T-helper 2 cell (primary cell): ENCODE measurements around the gene SLC17A8.
A peak's percentile ranks its signal among the peaks of the same experiment; 100 is the strongest.
"Not testable (repeated sequence)": the region's sequence is repeated elsewhere in the genome, so short reads cannot be mapped to it uniquely, and the experiment has no call there.

Source experiments
- DNase-seq, 5 experiments: peaks; one replicate each; pipeline versions ENCODE4 v3.0.0 to v3.0.0-alpha.2; 2012 to 2022
- total RNA-seq, 2 donors: gene quantifications; one replicate each; lab custom pipeline; 2026; lab: John Stamatoyannopoulos, UW

Gene SLC17A8
- 0 reads per million in 2 donors for total RNA-seq

DNA sequence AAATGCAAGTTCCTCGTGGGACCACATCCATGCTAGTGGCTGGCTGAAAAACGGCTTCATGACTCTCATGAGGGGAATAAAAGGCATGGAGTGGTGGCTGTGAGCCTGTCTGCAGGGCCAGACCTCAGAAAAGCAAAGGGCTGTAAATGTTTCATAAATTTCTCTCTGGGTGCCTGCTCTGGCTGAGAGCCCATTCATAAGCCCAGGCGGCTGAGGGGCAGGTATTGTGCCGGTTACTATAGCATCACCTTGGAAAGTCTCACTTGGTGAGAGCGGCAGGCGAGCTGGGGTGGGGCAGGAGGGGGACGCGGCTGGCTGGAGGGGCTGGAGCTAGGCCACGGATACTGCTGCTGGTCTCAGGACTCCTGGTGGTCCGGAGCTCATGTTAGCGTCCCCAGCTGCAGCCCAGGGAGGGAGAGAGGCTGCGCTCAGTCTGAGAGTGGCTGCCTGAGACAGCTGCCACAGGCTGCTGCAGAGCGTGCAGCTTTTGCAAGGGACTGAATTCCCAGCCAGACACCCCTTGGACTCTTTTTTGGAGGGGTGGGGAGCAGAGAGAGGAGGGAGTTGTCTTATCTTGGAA, at the start of gene SLC17A8:
TSS of gene SLC17A8 (plus strand) at position 431 of the 580 bp plus-strand sequence. CDS start 318 bp downstream, outside the sequence.
- DNase-seq, result no peak

GRCh38 chr12:100308138-100308537, 48.7 kb upstream of the SLC17A8 start:
- DNase-seq, result not testable (repeated sequence)

GRCh38 chr12:100311317-100311716, 45.6 kb upstream of the SLC17A8 start:
- no peak for DNase-seq

DNA sequence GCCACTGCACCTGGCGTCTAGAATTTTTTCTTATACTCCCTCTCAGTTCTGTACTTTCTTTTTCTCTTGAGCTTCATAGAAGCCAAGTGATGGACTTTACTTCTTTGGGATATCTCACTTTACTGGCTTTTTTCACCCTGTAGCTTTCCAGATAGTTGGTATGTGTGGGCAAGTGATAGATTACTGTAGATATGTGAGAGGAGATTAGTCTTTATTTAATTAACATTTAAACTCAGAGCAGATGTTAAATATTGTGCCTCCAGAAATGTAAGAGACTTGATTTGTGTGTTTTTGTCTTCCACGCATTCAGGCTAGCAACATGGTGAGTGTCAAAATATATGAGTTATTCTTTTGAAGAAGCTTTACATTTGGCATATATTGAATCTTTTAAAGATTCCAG, 39.5 kb upstream of the SLC17A8 start:
- no peak for DNase-seq

GRCh38 chr12:100324498-100324897, 32.4 kb upstream of the SLC17A8 start:
- no peak for DNase-seq

DNA sequence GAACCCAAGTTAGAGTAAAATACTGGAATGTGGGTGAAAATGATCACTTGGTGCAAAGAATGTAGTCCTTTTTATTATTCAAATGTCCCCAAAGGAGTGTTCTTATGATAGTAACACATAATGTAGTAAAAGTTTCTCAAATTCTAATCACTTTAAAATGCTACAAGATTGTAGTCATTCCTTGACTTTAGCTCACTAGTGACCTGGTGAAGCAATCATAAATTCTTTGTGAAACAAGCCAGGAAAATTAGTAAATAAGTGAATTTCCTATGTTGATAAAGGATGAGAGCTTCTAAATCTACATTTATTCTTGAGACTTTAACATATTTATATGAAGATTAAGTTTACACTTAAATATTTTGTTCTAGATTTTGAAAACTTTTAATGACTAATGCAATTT, 30.7 kb upstream of the SLC17A8 start:
- no peak for DNase-seq

- peak in 1 of 5 experiments; percentile 19 for DNase-seq
These were observed 27.1 kb upstream of the SLC17A8 start for GRCh38 chr12:100329800-100330199.

- no peak for DNase-seq
These were observed 25.0 kb upstream of the SLC17A8 start for GRCh38 chr12:100331871-100332270.

DNA sequence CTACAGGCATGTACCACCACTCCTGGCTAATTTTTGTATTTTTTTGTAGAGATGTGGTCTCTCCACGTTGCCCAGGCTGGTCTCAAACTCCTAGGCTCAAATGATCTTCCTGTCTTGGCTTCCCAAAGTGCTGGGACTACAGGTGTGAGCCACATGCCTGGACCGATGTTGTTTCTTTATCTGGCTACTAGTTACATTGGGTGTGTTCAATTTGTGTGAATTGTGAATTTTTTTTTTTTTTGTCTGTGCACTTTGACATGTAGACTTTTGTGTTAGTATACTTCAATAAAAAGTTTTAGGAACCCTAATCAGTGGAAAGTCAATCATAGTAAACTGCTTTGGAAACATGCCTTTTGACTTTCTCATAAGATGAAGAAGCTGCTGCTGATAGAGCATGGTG, 24.0 kb upstream of the SLC17A8 start:
- no peak for DNase-seq

DNA sequence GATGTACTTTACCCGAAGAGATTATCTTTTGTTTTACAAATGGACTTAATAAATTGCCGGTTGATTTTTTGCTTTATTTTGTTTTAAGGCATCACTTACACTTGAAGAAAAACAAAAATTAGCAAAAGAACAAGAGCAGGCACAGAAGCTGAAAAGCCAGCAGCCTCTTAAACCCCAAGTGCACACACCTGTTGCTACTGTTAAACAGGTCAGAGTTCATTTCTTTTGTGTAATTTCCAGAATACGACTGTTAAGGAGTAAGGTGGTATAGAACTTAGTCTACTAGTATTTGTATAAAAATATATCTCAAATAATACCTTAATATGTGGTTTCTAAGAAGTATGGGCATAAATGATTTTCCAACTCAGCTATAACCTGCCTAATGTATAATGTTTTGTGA, 19.6 kb upstream of the SLC17A8 start:
- no peak for DNase-seq

DNA sequence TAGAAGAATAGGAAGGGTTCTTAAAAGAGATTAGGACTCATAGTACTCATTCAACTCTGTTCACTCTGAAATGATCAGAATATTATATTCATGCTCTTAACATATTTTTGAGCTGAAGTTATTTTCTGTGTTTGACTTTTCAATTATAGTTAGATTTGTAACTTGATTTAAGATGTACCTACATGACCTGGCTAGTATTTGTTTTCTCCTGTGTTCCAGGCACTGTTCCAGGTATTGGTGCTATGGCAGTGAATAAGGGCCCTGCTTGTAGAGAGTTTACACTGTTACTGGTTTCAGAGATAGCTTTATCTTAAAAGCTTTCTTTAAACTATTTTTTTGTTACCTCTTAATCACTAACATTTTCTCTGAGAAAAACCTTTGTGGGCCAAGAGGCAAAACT, 19.1 kb upstream of the SLC17A8 start:
- no peak for DNase-seq

GRCh38 chr12:100339071-100339470, 17.8 kb upstream of the SLC17A8 start:
- DNase-seq, result no peak

DNA sequence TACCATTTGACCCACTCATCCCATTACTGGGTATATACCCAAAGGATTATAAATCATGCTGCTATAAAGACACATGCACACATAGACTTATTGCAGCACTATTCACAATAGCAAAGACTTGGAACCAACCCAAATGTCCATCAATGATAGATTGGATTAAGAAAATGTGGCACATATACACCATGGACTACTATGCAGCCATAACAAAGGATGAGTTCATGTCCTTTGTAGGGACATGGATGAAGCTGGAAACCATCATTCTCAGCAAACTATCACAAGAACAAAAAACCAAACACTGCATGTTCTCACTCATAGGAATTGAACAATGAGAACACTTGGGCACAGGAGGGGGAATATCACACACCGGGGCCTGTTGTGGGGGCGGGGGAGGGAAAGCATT, 14.0 kb upstream of the SLC17A8 start:
- not testable (repeated sequence) for DNase-seq

- not testable (repeated sequence) for DNase-seq
These were observed 12.5 kb upstream of the SLC17A8 start for GRCh38 chr12:100344351-100344750.

DNA sequence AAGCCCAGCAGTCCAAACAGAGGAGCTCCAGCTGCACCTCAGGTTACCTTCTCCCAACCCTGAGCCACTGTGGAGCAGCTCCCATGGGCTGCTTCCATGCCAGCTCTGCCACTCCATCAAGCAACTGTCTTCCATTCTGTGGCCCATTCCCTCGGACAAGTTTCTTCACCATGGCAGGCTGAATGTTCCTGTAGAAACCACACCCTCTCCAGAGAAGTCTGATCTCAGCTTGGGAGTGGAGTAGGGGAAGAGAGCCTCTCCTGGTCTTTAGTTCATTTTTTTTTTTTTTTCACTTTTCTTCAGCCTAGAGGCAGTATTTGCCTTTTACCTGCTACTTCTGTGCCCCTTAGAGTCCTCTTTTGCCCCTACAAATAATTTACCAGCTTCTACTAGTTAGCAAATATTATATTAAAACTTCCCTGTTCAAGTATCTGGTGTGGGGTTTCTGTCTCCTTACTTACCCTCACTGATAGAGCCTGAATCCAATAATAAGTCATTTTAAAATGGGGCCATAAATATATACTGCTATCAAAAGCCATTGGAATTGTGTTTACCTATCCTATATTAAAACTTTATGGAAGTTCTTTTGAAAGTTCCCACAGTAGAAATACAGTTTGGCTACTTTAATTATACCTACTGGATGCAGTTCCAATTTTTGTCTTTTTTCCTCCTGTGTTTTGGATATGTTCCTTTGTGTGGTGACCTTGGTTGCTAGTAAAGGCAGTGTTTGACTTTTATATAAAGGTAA, 11.7 kb upstream of the SLC17A8 start:
- DNase-seq, result no peak

- DNase-seq, result no peak
These were observed 10.2 kb upstream of the SLC17A8 start for GRCh38 chr12:100346660-100347059.

DNA sequence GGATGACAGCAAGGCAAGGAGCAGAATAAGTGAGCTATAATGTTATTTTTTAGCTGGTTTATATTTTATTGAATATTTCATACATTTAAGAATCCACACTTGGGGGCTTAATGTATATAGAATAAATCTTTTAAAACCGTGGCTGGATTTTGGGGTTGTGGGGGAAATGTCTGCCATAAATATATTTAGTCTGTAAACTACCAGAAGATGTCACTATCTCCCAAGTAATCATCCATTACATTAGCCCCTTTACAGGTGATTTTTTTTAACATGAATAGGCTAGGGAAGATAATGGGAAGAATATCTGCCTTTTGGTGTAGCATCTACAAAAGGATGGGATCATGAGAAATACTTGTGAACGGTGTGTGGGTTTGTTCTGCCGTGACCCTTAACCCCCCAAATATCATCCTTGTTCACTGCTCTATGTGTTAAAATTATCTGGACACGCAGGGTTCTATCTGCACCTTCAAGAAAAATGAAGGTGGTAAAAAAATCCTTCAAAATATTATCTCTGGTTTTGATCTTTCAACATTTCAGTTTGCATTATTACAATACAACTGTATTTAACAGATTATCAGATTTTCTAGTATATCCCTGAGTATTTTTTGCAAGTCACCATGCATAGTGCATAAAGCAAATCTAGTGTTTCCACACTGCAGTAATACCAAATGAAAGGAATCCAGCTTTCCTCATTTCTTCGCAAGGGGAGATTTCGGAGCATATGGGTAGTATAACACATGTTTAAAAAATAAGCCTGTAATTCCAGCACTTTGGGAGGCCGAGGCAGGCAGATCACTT, 8.0 kb upstream of the SLC17A8 start:
- peak in 1 of 5 experiments; percentile 14 for DNase-seq

- no peak for DNase-seq
These were observed 2.4 kb downstream of the SLC17A8 start for GRCh38 chr12:100359248-100359647.

- no peak for DNase-seq
These were observed 2.9 kb downstream of the SLC17A8 start for GRCh38 chr12:100359822-100360221.

DNA sequence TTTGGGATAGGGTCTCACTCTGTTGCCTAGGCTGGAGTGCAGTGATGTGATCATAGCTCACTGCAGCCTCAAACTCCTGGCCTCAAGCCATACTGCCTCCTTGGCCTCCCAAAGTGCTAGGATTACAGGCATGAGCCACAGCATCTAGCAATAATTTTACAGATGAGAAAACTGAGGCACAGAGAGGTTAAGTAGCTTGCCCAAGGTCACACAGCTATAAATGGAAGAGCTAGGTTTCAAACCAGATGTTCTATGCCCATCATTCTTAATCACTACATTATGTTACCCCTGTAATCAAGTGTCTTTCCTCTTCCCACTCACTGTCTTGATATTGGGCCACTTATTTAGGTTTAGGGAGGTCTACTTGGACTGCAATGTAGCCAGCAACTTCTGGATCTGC, 3.6 kb downstream of the SLC17A8 start:
- no peak for DNase-seq

DNA sequence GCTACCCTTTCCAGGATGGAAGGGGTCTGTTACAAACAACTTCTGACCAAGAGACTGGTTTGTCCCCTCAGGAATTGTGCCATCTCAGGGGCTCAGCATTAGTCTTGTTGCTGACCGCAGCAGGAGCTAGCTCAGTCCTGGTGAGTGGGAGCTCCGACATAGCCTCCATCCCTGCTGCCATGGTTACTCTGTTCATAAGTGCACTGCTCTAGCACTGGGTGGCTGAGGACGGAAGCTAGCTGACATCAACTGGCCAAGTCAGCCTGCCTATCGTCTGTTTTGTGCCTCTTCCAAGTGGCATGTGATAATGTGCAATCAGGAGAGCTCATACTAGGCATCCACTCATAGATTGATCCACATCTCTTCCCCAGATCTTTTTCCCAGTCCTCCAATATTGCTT, 7.5 kb downstream of the SLC17A8 start:
- no peak for DNase-seq

- no peak for DNase-seq
These were observed 8.5 kb downstream of the SLC17A8 start for GRCh38 chr12:100365411-100365810.

- no peak for DNase-seq
These were observed 11.2 kb downstream of the SLC17A8 start for GRCh38 chr12:100368066-100368465.

DNA sequence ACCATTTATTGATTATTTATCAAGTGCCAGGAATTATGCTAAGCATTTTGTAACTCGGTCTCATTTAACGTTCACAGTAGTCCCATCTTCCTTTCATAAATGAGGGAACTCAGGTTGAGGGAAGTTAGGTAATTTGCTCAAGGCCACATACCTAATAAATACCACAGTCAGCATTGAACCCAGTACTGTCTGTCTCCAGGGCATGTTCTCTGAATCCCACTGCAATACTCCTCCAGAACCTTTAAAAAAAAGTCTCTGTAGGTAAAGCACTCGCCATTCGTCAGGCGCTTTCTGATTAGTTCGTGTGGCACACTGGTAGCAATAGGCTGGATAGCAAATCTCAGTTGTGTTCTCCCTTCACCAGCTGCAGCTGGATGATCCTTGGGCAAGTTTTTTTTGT, 14.3 kb downstream of the SLC17A8 start:
- DNase-seq, result no peak
